NOMO-1 treated with DMSO at 0.1 percent for 48 hours (cell line): ENCODE measurements around the gene SCAP.
"Not testable (repeated sequence)": the region's sequence is repeated elsewhere in the genome, so short reads cannot be mapped to it uniquely, and the experiment has no call there.

ENCODE experiments used
- DNase-seq: peaks from one replicate; lab custom pipeline; 2025; ENCODE audit not compliant: unreplicated experiment; lab: John Stamatoyannopoulos, UW

SCAP gene

DNA sequence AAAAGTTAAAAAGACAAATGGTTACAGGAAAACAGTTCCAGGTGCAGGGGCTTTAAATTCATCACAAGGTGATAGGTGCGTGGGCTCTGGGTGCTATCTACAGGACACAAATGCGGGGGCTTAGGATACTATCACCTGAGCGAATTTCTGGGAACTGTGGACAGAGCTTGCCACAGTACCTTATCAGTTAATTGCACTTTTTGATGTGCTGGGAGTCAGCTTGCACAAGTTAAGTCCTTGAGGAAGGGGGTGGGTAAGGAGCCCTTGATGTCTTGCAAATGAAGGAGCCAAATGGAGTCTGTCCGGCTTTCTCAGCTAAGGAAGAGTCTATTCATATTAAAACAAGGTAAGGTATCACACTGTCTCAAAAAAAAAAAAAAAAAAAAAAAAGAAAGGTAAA, 6.0 kb upstream of the SCAP start:
- not testable (repeated sequence) for DNase-seq

- DNase-seq = not testable (repeated sequence)
Measured at GRCh38 chr3:47480267-47480666, 4.5 kb upstream of the SCAP start.

GRCh38 chr3:47479826-47480160, 4.1 kb upstream of the SCAP start:
- DNase-seq = no peak

GRCh38 chr3:47478022-47478421, 2.3 kb upstream of the SCAP start:
- no peak for DNase-seq

- no peak for DNase-seq
Measured at GRCh38 chr3:47476644-47477199, 981 bp upstream of the SCAP start.

DNA sequence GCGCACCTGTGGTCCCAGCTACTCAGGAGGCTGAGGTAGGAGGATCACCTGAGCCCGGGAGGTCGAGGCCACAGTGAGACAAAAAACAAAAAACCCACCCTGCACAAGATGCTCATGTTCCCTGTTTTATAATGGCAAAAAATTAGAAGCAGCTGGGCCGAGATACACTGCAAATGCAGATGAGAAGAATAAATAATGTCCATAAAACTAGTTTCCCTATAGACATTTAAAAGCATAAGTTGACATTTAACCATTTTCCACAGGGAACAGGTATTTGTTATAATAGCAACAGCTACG, 537 bp upstream of the SCAP start:
- no peak for DNase-seq

DNA sequence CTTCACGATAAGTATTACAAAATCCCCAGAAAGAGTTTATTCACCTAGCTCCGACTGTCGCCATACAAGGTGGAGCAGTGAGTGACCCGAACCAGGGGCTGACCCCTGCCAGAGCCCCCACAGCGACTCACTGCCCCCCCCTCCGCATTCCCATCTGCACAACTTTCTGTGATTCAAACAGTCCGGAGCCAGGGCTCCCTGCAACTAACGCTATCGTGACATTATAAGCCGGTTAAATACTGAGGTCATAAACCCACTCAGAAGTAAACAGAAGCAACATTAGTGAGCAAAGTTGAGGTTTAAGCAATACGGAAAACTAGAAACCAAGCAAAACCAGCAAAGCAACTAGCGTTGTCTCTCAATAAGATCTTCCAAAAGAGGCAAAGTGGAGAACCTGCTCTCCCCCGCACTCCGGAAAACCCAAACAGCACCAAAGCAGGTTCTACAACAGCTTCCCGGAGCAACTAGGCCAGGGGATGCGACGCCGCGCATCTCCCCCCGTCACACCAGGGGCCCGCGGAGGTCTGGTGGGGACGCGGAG, 642 bp downstream of the SCAP start:
- DNase-seq = no peak

GRCh38 chr3:47473391-47473790, 2.4 kb downstream of the SCAP start:
- DNase-seq = no peak

DNA sequence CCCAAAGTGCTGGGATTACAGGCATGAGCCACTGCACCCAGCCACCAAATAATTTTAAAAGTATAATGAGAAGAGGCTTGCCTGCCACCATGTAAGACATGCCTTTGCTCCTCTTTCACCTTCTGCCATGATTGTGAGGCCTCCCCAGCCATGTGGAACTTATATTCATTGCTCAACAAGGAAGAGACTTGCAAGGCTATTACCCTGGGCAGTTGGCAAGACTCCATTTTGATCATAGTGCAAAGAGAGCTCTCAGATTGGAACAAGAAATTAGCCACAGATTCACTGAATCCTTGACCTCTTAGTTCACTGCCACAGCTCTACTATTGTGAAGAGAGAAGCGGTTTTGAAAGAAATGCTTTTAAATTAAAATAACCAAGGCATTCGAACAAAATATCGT, 6.1 kb downstream of the SCAP start:
- no peak for DNase-seq

DNA sequence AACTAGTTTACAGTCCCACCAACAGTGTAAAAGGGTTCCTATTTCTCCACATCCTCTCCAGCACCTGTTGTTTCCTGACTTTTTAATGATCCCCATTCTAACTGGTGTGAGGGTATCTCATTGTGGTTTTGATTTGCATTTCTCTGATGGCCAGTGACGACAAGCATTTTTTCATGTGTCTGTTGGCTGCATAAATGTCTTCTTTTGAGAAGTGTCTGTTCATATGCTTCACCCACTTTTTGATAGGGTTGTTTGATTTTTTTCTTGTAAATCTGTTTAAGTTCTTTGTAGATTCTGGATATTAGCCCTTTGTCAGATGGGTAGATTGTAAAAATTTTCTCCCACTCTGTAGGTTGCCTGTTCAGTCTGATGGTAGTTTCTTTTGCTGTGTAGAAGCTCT, 7.4 kb downstream of the SCAP start:
- DNase-seq = not testable (repeated sequence)

- DNase-seq = peak; percentile 95
Measured at GRCh38 chr3:47464588-47464987, 11.2 kb downstream of the SCAP start.

DNA sequence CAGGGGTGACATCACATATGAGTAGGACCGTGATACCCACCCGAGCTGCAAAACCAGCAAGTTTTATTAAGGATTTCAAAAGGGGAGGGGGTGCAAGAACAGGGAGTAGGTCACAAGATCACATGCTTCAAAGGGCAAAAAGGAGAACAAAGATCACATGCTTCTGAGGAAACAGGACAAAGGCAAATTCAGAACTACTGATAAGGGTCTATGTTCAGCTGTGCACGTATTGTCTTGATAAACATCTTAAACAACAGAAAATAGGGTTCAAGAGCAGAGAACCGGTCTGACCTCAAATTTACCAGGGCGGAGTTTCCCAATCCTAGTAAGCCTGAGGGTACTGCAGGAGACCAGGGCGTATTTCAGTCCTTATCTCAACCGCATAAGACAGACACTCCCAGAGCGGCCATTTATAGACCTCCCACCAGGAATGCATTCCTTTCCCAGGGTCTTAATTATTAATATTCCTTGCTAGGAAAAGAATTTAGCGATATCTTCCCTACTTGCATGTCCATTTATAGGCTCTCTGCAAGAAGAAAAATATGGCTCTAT, 16.1 kb downstream of the SCAP start:
- not testable (repeated sequence) for DNase-seq

DNA sequence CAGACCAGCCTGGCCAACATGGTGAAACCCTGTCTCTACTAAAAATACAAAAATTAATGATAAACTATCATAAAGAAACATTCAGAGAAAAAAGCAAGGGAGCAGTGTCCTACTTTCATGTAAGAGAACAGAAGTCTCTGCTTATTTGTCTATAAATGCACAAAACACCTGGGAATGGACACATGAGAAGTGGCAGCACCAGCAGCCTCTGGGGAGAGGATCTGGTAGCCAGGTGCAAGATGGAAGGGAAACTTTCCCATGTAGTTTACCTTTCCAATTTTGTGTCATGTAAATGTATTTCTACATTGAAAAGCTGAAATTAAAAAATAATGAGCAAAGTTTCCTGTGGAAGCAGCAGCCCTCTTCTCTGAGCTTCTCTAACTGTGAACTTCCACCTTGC, 18.8 kb downstream of the SCAP start:
- DNase-seq = no peak

- peak; percentile 10 for DNase-seq
Measured at GRCh38 chr3:47455806-47456452, 19.8 kb downstream of the SCAP start.

GRCh38 chr3:47452453-47453215, 23.1 kb downstream of the SCAP start:
- no peak for DNase-seq

GRCh38 chr3:47444103-47444502, 31.6 kb downstream of the SCAP start:
- no peak for DNase-seq

DNA sequence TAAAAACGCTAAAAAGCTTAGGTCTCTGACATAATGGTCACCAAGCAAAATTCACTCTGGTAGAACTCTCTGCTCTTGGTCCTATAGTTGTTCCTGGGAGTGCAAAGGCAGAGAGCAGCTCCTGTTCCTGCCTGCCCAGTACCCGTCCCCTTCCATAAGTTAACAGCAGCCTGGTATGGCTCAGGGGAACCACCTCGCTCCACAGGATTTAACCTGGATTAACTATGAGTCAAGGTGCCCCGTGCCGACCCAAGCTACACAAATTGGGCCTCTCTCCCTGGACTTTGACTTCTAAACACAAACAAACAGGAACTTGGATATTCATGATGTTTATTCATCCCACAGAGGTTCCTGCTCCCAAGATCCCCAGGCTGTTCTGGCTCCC, 32.1 kb downstream of the SCAP start:
- DNase-seq = no peak

DNA sequence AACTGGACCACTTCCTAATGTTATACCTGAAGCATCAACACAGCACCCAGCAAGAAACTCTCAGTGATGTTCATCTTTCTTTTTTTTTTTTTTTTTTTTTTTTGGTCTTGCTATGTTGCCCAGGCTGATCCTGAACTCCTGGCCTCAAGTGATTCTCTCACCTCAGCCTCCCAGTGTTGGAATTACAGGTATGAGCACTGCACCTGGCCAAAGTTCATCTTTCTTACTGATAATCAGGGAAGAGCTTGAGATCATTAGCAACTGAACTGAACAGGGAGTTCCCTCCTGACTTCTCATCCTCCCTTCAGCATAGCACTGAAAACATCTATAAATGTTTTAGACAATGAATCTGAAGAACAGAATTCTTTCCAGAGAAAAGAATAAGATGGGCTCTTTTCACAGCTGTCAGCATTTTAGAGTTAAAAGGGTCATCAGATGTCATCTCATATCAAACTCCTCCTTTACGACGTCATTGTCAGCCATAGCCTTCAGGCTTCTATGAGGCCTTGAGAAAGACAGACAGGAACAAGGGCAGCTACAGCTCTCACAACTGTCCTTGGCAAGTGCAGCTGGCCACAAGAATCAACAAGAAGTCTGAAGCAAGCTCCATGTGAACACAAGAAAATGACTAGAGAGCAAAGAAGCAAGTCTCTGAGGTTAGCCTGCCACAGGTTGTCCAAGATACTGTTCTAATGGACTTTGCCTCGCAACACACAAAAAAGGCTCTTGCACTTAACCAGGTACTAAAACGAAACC, 33.8 kb downstream of the SCAP start:
- DNase-seq = no peak

DNA sequence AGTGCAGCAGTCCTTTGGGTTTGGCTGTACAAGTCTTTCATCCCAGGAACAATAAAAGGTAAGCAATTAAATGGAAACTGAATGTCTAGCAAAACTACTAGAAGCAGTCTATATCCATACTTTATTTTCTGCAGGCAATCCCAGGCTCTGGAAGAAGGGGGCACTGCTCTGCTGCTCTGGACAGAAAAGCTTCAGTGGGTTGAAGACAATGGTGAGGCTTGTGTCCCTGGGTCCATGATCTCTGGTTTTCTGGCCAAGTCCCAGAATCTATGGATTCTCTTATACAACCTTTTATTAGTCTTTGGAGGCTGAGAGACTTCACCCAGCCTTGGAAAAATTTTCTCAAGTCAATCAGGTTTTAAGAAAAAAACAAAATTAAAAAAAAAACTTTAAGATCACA, 35.6 kb downstream of the SCAP start:
- no peak for DNase-seq

- no peak for DNase-seq
Measured at GRCh38 chr3:47436180-47436579, 39.6 kb downstream of the SCAP start.

DNA sequence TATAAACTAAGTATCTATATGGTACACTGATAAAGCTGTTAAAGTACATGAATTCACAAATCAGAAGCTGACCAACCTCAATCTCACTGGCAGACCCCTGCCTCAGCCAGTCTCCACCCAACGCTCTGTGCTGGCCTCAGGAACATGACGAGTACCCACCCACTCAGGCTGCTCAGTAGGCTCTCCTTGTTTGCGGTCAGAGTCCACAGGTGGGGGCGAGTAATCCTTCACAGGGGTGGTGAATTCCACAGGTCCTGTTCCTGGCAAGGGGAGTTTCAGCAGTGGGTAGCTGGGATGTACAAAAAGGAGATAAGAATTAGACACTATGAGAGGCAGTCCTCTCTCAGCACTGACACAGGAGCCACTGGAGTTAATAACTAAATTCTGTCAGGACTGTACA, 40.9 kb downstream of the SCAP start:
- no peak for DNase-seq

DNA sequence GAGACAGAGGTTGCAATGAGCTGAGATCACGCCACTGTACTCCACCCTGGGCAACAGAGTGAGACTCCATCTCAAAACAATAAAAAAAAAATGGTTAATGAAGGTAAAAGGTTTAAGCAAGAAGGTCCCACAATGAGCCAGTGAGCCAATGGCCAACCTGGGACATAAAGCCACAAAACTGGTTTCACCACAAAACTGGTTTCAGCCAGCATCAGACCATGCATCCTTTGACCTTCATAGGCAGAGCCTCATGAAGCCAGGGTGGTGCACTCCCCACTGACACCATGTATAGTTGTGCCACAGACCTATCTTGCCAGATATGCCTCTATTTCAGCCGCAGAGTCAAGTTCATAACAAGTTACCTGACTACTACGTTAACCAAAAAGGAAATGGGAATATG, 41.9 kb downstream of the SCAP start:
- DNase-seq = no peak
